ENCODE measurements around the gene TRIM50. TPM values are rescaled to one million over a fixed set of nuclear protein-coding genes. Genes with fewer than 3 reads are reported as not detected.
"Not testable (repeated sequence)": the region's sequence is repeated elsewhere in the genome, so short reads cannot be mapped to it uniquely, and the experiment has no call there.

The TRIM50 gene
- total RNA-seq, 1 experiment from 2014 or later = not detected

GRCh38 chr7:73320009-73320408 lies 7.9 kb downstream of the TRIM50 start:
- H3K9me2 ChIP-seq (ENCODE audit: insufficient read depth); H3K27ac ChIP-seq; H3K79me2 ChIP-seq (ENCODE audit: low read depth); H3K4me3 ChIP-seq; H4K20me1 ChIP-seq (ENCODE audit: insufficient read depth); H3K4me2 ChIP-seq; H3K4me1 ChIP-seq (replicated peaks; ENCODE audit: insufficient read depth); CTCF ChIA-PET; H3K36me3 ChIP-seq (ENCODE audit: low read depth); H3K27me3 ChIP-seq (ENCODE audit: insufficient read depth, low read depth); H2AFZ ChIP-seq; H3F3A ChIP-seq (ENCODE audit: insufficient read depth, low read depth); POLR2A ChIA-PET (ENCODE audit: unreplicated experiment); H3K9me3 ChIP-seq (ENCODE audit: insufficient read depth, low read depth); BruUV-seq (replicated peaks); DNase-seq: not testable (repeated sequence)
- intact Hi-C loops (cut with micrococcal nuclease; ENCODE audit: unreplicated experiment) = loop anchor here (5.0 kb wide), 1 partner anchor 132 kb away; no protein-coding TSS in a partner anchor

- H3F3A ChIP-seq (ENCODE audit: insufficient read depth, low read depth); BruUV-seq (replicated peaks); intact Hi-C loops (cut with micrococcal nuclease; ENCODE audit: unreplicated experiment); H3K27me3 ChIP-seq (ENCODE audit: insufficient read depth, low read depth); POLR2A ChIA-PET (ENCODE audit: unreplicated experiment); DNase-seq; H3K9me2 ChIP-seq (ENCODE audit: insufficient read depth); H3K4me1 ChIP-seq (replicated peaks; ENCODE audit: insufficient read depth); H3K4me3 ChIP-seq; CTCF ChIA-PET; H3K4me2 ChIP-seq; H3K79me2 ChIP-seq (ENCODE audit: low read depth); H3K9me3 ChIP-seq (ENCODE audit: insufficient read depth, low read depth); H3K27ac ChIP-seq; H3K36me3 ChIP-seq (ENCODE audit: low read depth); H2AFZ ChIP-seq; H4K20me1 ChIP-seq (ENCODE audit: insufficient read depth): not testable (repeated sequence)
These were observed 8.3 kb downstream of the TRIM50 start for GRCh38 chr7:73319541-73319940.

GRCh38 chr7:73318656-73319204 lies 9.2 kb downstream of the TRIM50 start:
- H3K9me3 ChIP-seq (ENCODE audit: insufficient read depth, low read depth); BruUV-seq (replicated peaks); H3K36me3 ChIP-seq (ENCODE audit: low read depth); CTCF ChIA-PET; H4K20me1 ChIP-seq (ENCODE audit: insufficient read depth); POLR2A ChIA-PET (ENCODE audit: unreplicated experiment); H3K27ac ChIP-seq; H3K4me3 ChIP-seq; H3F3A ChIP-seq (ENCODE audit: insufficient read depth, low read depth); H3K27me3 ChIP-seq (ENCODE audit: insufficient read depth, low read depth); H3K4me2 ChIP-seq; H3K9me2 ChIP-seq (ENCODE audit: insufficient read depth); H2AFZ ChIP-seq; H3K4me1 ChIP-seq (replicated peaks; ENCODE audit: insufficient read depth); H3K79me2 ChIP-seq (ENCODE audit: low read depth); intact Hi-C loops (cut with micrococcal nuclease; ENCODE audit: unreplicated experiment); DNase-seq: not testable (repeated sequence)

GRCh38 chr7:73316521-73316920 lies 11.4 kb downstream of the TRIM50 start:
- no TSS peak for BruUV-seq (replicated peaks)
- no peaks in the 10 kb centered on the region for H3K36me3 ChIP-seq (ENCODE audit: low read depth)
- H3K9me3 ChIP-seq (ENCODE audit: insufficient read depth, low read depth) = no peaks in the 10 kb centered on the region
- H3K4me1 ChIP-seq (replicated peaks; ENCODE audit: insufficient read depth) = no peaks in the 10 kb centered on the region
- H3K27ac ChIP-seq = no peak overlapping the region
- no peak for DNase-seq
- intact Hi-C loops (cut with micrococcal nuclease; ENCODE audit: unreplicated experiment) = no loop called here
- POLR2A ChIA-PET (ENCODE audit: unreplicated experiment) = no interaction called here
- H3K27me3 ChIP-seq (ENCODE audit: insufficient read depth, low read depth) = no peaks in the 10 kb centered on the region
- no peak overlapping the region for H2AFZ ChIP-seq
- CTCF ChIA-PET = no interaction called here
- no peaks in the 10 kb centered on the region for H3F3A ChIP-seq (ENCODE audit: insufficient read depth, low read depth)
- H3K79me2 ChIP-seq (ENCODE audit: low read depth) = no peaks in the 10 kb centered on the region
- no peak overlapping the region for H3K4me2 ChIP-seq
- no peaks in the 10 kb centered on the region for H3K9me2 ChIP-seq (ENCODE audit: insufficient read depth)
- no peak for TF ChIP-seq EZH2 (IDR thresholded peaks at IDR 0.05; ENCODE audit: low read depth)
- TF ChIP-seq CTCF (conservative IDR thresholded peaks at IDR 0.05) = no peak
- no peak overlapping the region for H3K4me3 ChIP-seq
- H4K20me1 ChIP-seq (ENCODE audit: insufficient read depth) = no peaks in the 10 kb centered on the region

Data from PC-9 (cell line).